K562 (cell line): ENCODE measurements around the gene NR3C1. TPM values are rescaled to one million over a fixed set of nuclear protein-coding genes. Genes with fewer than 3 reads are reported as not detected.

Source experiments
- ATAC-seq: fragments of 200-7000 bp; cut with Tn5 transposase; 3 replicates; pipeline ENCODE4 v1.9.1; 2020; ENCODE audit warnings: moderate library complexity
- BruUV-seq: library from RNA; stranded (reverse); fragments of 400-500 nt; replicated peaks from 2 replicates; lab custom pipeline; 2021; lab: Mats Ljungman, UMichigan
- CTCF ChIA-PET: fragments of 300-600 bp; formaldehyde crosslinking; extraction: SDS; loops from one replicate; lab custom pipeline; 2021; ENCODE audit warnings: low intra/inter-chr PET ratio; lab: Yijun Ruan, JAX
- POLR2A ChIA-PET: fragments of 300-600, 350-650 bp; sonication (Branson Sonifier 250); formaldehyde crosslinking; extraction: SDS; loops from one replicate; lab custom pipeline; 2021; ENCODE audit warnings: antibody characterized with exemption, inconsistent platforms; lab: Yijun Ruan, JAX
- DNase-seq, 4 experiments: peaks; one replicate each; pipeline versions ENCODE4 v3.0.0 to v3.0.0-alpha.2; 2011 to 2018; ENCODE audit warnings: low spot score in 3 of 4, mixed read lengths in 3 of 4; ENCODE audit errors: extremely low read depth in 1 of 4
- FAIRE-seq: peaks from 2 replicates; lab custom pipeline; 2011; peaks lifted over from hg19 to GRCh38; lab: Jason Lieb, UNC
- H2AFZ ChIP-seq: 2 replicates; pipeline ENCODE4 v1.6.0; 2011; ENCODE audit warnings: low read depth, low read length, control low read depth, inconsistent platforms
- H3K27ac ChIP-seq: fragments of 200-600 bp; 3 replicates; pipeline ENCODE4 v1.8.0; 2011; ENCODE audit warnings: low read depth, mild to moderate bottlenecking, control low read depth, inconsistent platforms, low read length, moderate library complexity, mixed read lengths; ENCODE audit errors: extremely low read depth
- H3K27me3 ChIP-seq, 2 experiments: fragments of 300-600 bp in 1 of 2; 2 replicates in 1 of 2; 3 replicates in 1 of 2; pipeline versions ENCODE4 v1.6.0 to v1.8.0; 2011; ENCODE audit warnings: inconsistent platforms in 2 of 2, low read length in 2 of 2, mild to moderate bottlenecking in 1 of 2, mixed read lengths in 1 of 2, moderate library complexity in 1 of 2; ENCODE audit not compliant: control insufficient read depth in 2 of 2, insufficient read depth in 2 of 2
- H3K36me3 ChIP-seq: fragments of 300-600 bp; 3 replicates; pipeline ENCODE4 v1.8.0; 2011; ENCODE audit warnings: mild to moderate bottlenecking, low read length, inconsistent platforms; ENCODE audit not compliant: control insufficient read depth, insufficient read depth
- H3K4me1 ChIP-seq, 2 experiments: fragments of 200-600 bp in 1 of 2; replicated peaks in 1 of 2; 2 replicates in 1 of 2; 3 replicates in 1 of 2; pipeline versions ENCODE4 v1.5.1 to v1.8.0; 2011; ENCODE audit warnings: inconsistent platforms in 2 of 2, low read length in 2 of 2, mild to moderate bottlenecking in 1 of 2, mixed read lengths in 1 of 2, moderate library complexity in 1 of 2; ENCODE audit not compliant: control insufficient read depth in 2 of 2, insufficient read depth in 2 of 2
- H3K4me2 ChIP-seq: 2 replicates; pipeline ENCODE4 v1.6.1; 2011; ENCODE audit warnings: low read length, control low read depth, inconsistent platforms, mixed read lengths; ENCODE audit not compliant: insufficient read depth
- H3K4me3 ChIP-seq: fragments of 200-600 bp; sonication (generic), shearing (Covaris generic); 2 replicates; pipeline ENCODE4 v1.5.1; 2016; ENCODE audit warnings: control low read depth, inconsistent platforms
- H3K79me2 ChIP-seq: fragments of 200-600 bp; 3 replicates; pipeline ENCODE4 v1.8.0; 2011; ENCODE audit warnings: low read length, inconsistent platforms; ENCODE audit not compliant: control insufficient read depth, insufficient read depth
- H3K9ac ChIP-seq, 2 experiments: 2 replicates each; pipeline versions ENCODE4 v1.6.0 to v1.6.1; 2011; ENCODE audit warnings: low read depth in 2 of 2, low read length in 2 of 2, control low read depth in 1 of 2, inconsistent platforms in 1 of 2, mild to moderate bottlenecking in 1 of 2, mixed read lengths in 1 of 2; ENCODE audit not compliant: insufficient read depth in 1 of 2
- H3K9me1 ChIP-seq: one replicate; pipeline ENCODE4 v1.6.0; 2011; ENCODE audit warnings: inconsistent platforms, mild to moderate bottlenecking, low read length, moderate library complexity; ENCODE audit not compliant: control insufficient read depth, insufficient read depth
- H3K9me3 ChIP-seq: replicated peaks from 2 replicates; pipeline ENCODE4 v1.5.1; 2011; ENCODE audit warnings: low read depth, low read length, inconsistent platforms; ENCODE audit not compliant: control insufficient read depth, insufficient read depth
- H4K20me1 ChIP-seq: replicated peaks from 2 replicates; pipeline ENCODE4 v1.6.1; 2011; ENCODE audit warnings: low read length, inconsistent platforms, mixed read lengths; ENCODE audit not compliant: control insufficient read depth, insufficient read depth
- ARNT ChIP-seq, 2 experiments: fragments of 450-650 bp; IDR thresholded peaks; 2 replicates each; pipeline ENCODE4 v1.6.1; 2016; ENCODE audit warnings: mild to moderate bottlenecking in 1 of 2
- ETS1 ChIP-seq: conservative IDR thresholded peaks from 2 replicates; pipeline ENCODE4 v1.6.1; 2011; ENCODE audit warnings: low read depth, mild to moderate bottlenecking, low read length; ENCODE audit not compliant: control insufficient read depth
- ETV1 ChIP-seq: fragments of 450-650 bp; conservative IDR thresholded peaks from 2 replicates; pipeline ENCODE4 v1.6.1; 2016; ENCODE audit warnings: missing genetic modification characterization, control low read depth, low read depth, missing compliant biosample characterization
- HBP1 ChIP-seq: fragments of 450-650 bp; formaldehyde crosslinking; IDR thresholded peaks from 2 replicates; pipeline ENCODE4 v1.4.0; 2022; ENCODE audit warnings: missing genetic modification characterization
- HDAC1 ChIP-seq, 2 experiments: fragments of 450-650 bp; IDR thresholded peaks; 2 replicates each; pipeline ENCODE4 v1.6.1; 2016 to 2017; ENCODE audit warnings: inconsistent platforms in 1 of 2, mild to moderate bottlenecking in 1 of 2, moderate library complexity in 1 of 2
- HNRNPK ChIP-seq: fragments of 200-400 bp; formaldehyde crosslinking; IDR thresholded peaks from one replicate; pipeline ENCODE4 v1.6.1; 2018; ENCODE audit warnings: mild to moderate bottlenecking, low read depth, low read length; ENCODE audit not compliant: poor library complexity, severe bottlenecking
- MXD1 ChIP-seq: fragments of 250-450 bp; sonication (Bioruptor Pico); IDR thresholded peaks from 2 replicates; pipeline ENCODE4 v1.8.0; 2021; ENCODE audit warnings: borderline replicate concordance, mild to moderate bottlenecking, moderate library complexity; ENCODE audit not compliant: poor library complexity, severe bottlenecking
- SAP30 ChIP-seq: fragments of 200-600 bp; sonication (generic); IDR thresholded peaks from 2 replicates; pipeline ENCODE4 v1.6.1; 2012; ENCODE audit warnings: borderline replicate concordance, low read depth, mild to moderate bottlenecking, moderate library complexity, low read length, control low read depth, inconsistent platforms; ENCODE audit not compliant: insufficient read depth, poor library complexity, severe bottlenecking
- ZNF134 ChIP-seq: fragments of 250-450 bp; sonication (Bioruptor Pico); conservative IDR thresholded peaks from 2 replicates; pipeline ENCODE4 v1.4.0; 2020
- ZNF592 ChIP-seq: fragments of 450-650 bp; IDR thresholded peaks from 2 replicates; pipeline ENCODE4 v1.6.1; 2017; ENCODE audit warnings: antibody characterized with exemption, mild to moderate bottlenecking
- WGBS: fragments of 100-300 bp; shearing (Covaris generic); methylation state at CpG from one replicate; pipeline ENCODE4 v1.1.6; 2016; ENCODE audit warnings: low coverage, mixed read lengths; ENCODE audit not compliant: insufficient coverage; ENCODE audit errors: missing lambda C conversion rate; 5-methylcytosine and 5-hydroxymethylcytosine counted together
- in situ Hi-C: fragments of 300-500 bp; cut with MboI; formaldehyde crosslinking; loops from 4 replicates; pipeline ENCODE4 v1.15.0; 2018; ENCODE audit warnings: inconsistent platforms, mixed read lengths
- intact Hi-C: fragments of 100-400 bp; cut with micrococcal nuclease; formaldehyde crosslinking; loops from 2 replicates; pipeline ENCODE4 v1.14.2; 2022
- polyA plus RNA-seq, 8 experiments: library from polyadenylated mRNA; depleted of rRNA in 4 of 8; stranded (reverse) in 5 of 8; unstranded in 3 of 8; fragments of >200 nt; fragmentation: Nextera tagmentation in 2 of 8; fragmentation: Illumina TruSeq in 1 of 8; extraction: Ambion mirVana in 2 of 8; extraction: Trizol in 1 of 8; gene quantifications; 2 replicates each; pipeline versions ENCODE4 v1.2.1 to v1.2.3, GENCODE V29; 2011 to 2014; ENCODE audit warnings: inconsistent platforms in 1 of 8, missing spikeins in 1 of 8
- total RNA-seq, 7 experiments: library from RNA; depleted of rRNA in 6 of 7; stranded (reverse); fragments of >200 nt in 6 of 7; fragmentation: Illumina TruSeq in 2 of 7; extraction: Trizol in 2 of 7; gene quantifications; 2 replicates each; pipeline versions ENCODE4 v1.2.1 to v1.2.3, GENCODE V29; 2011 to 2021; ENCODE audit warnings: low replicate concordance in 1 of 7

The NR3C1 gene
- total and polyA plus RNA-seq, 9 of the 15 experiments (the other 6 are each of a cell fraction or from before 2014, with no cell fraction given), result 8.2 to 36.0 (median 15.0) TPM

GRCh38 chr5:143247134-143247815 lies 156.2 kb downstream of the NR3C1 start (continued):
- TF ChIP-seq SAP30 (no peak), HBP1 (CRISPR knock-in tag) (0 out of 2 replicates have a peak, but pooled peaks have one; percentile 15)

- DNase-seq (peak; percentile 86 to 90 (median 88)), FAIRE-seq (peak; percentile 97), ATAC-seq (peak; percentile 88)
- in situ Hi-C loops, result no loop called here
- Histone ChIP-seq H2AFZ (peak overlapping the region; percentile 78), H3K9me1 (no peaks in the 10 kb centered on the region), H3K27ac (peak overlapping the region; percentile 73), H4K20me1 (no peaks in the 10 kb centered on the region), H3K4me1 (peaks cover 35 to 63% of the 10 kb centered on the region in 2 experiments), H3K9me3 (peaks cover 7% of the 10 kb centered on the region), H3K36me3 (no peaks in the 10 kb centered on the region), H3K9ac (no peak overlapping the region), H3K27me3 (no peaks in the 10 kb centered on the region), H3K4me3 (no peak overlapping the region), H3K4me2 (peak overlapping the region; percentile 45), H3K79me2 (no peaks in the 10 kb centered on the region)
- intact Hi-C loops, result no loop called here
- ChIA-PET POLR2A (interaction anchor here (1.0 kb wide), 1 partner anchor 19 kb away, joined by 4 read pairs; no protein-coding TSS in a partner anchor), CTCF (no interaction called here)
- BruUV-seq, result no TSS peak
- 5% methylated on average over 10 of the region's 11 CpGs for WGBS
- TF ChIP-seq ZNF134 (CRISPR knock-in tag), result no peak
- TF ChIP-seq ZNF592, result peak; percentile 91
- no peak; a peak in 1 of 4 replicates for TF ChIP-seq HDAC1 (IDR thresholded peaks at IDR 0.05)
- TF ChIP-seq ARNT (IDR thresholded peaks at IDR 0.05), result peak; percentile 18 to 26; a peak in 2 of 4 replicates
- TF ChIP-seq MXD1 (CRISPR knock-in tag), result no peak
- TF ChIP-seq ETV1 (tag), result no peak
- TF ChIP-seq ETS1, result no peak
- TF ChIP-seq HNRNPK, result no peak
Observed at GRCh38 chr5:143245929-143246561, 157.4 kb downstream of the NR3C1 start.
